ENCODE results near the gene DDX20. TPM values are rescaled to one million over a fixed set of nuclear protein-coding genes. Genes with fewer than 3 reads are reported as not detected.

Gene DDX20
- total and polyA plus RNA-seq, 8 donors, result 10.6 to 22.8 (median 18.7) TPM

DNA sequence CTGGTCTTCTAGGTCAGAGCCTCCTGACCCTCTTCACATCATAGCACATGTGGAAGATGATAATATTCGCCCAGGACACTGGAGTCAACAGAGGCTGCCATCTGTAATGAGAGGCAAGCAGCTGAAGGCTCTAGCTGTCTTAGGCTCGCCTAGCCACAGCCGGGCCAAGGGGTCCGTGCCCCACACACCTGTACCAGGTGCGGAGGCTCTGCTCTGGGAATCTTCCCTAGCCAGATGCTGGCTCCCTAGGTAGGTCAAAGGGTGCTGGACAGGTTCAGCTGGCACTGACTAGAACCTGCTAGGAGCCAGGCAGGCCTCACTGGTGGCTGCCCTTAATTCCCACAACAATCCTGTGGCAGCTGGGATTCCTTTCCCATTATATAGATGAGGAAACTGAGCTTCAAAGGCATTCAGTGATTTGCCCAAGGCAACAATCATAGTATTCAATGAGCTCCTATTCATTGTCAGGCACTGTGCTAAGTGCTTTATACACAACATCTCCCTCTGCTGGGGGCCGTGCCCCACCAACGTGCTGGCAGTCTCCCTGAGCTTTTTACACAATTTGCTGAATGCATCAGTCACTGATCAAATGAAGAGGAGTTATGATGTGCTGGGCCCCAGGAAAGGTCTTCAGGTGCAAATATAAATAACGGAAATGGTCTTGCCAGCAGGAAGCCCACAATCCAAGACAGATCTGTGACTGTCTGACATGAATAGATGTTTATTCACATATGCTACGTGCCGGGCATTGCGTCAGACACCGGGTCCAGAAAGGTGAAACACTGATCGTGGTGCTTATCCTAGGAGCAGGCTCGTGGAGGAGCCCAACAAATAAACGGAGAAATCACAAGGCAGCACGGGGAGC lies 58.0 kb downstream of the DDX20 start:
- no peak for DNase-seq
- H3K36me3 ChIP-seq, result no peaks in the 10 kb centered on the region
- ATAC-seq, result no peak

DNA sequence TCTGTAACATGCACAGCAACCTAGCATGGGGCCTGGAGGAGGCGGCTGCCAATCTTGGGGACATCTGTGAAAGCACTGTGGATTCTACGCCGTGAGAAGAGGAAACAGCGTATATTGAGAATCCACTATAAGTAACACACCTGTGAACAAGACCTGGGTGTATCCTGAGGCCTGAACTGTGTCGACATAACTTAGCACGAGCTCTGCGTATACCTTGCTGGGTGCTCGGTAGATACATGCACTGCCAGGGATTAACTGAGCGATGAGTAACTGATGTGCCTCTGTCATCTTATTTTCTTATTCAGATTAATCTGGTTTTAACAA lies 58.6 kb downstream of the DDX20 start:
- H3K4me1 ChIP-seq, result no peaks in the 10 kb centered on the region
- TF ChIP-seq, protein P1, sequence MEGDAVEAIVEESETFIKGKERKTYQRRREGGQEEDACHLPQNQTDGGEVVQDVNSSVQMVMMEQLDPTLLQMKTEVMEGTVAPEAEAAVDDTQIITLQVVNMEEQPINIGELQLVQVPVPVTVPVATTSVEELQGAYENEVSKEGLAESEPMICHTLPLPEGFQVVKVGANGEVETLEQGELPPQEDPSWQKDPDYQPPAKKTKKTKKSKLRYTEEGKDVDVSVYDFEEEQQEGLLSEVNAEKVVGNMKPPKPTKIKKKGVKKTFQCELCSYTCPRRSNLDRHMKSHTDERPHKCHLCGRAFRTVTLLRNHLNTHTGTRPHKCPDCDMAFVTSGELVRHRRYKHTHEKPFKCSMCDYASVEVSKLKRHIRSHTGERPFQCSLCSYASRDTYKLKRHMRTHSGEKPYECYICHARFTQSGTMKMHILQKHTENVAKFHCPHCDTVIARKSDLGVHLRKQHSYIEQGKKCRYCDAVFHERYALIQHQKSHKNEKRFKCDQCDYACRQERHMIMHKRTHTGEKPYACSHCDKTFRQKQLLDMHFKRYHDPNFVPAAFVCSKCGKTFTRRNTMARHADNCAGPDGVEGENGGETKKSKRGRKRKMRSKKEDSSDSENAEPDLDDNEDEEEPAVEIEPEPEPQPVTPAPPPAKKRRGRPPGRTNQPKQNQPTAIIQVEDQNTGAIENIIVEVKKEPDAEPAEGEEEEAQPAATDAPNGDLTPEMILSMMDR (IDR thresholded peaks at IDR 0.05), result no peak
- H3K9me3 ChIP-seq, result no peaks in the 10 kb centered on the region
- intact Hi-C loops (cut with DNase I), result no loop called here
- no peak overlapping the region for H3K27ac ChIP-seq
- no peak for DNase-seq
- H3K36me3 ChIP-seq, result no peaks in the 10 kb centered on the region
- H3K27me3 ChIP-seq, result no peaks in the 10 kb centered on the region
- no peak overlapping the region for H3K4me3 ChIP-seq
- no peak for ATAC-seq

More for the DNA sequence above, 58.0 kb downstream of the DDX20 start:
- no peaks in the 10 kb centered on the region for H3K4me1 ChIP-seq
- no peak overlapping the region for H3K27ac ChIP-seq
- H3K27me3 ChIP-seq, result no peaks in the 10 kb centered on the region
- no peak overlapping the region for H3K4me3 ChIP-seq
- H3K9me3 ChIP-seq, result no peaks in the 10 kb centered on the region
- intact Hi-C loops (cut with DNase I), result no loop called here
- TF ChIP-seq, protein P1 (IDR thresholded peaks at IDR 0.05), result no peak

DNA sequence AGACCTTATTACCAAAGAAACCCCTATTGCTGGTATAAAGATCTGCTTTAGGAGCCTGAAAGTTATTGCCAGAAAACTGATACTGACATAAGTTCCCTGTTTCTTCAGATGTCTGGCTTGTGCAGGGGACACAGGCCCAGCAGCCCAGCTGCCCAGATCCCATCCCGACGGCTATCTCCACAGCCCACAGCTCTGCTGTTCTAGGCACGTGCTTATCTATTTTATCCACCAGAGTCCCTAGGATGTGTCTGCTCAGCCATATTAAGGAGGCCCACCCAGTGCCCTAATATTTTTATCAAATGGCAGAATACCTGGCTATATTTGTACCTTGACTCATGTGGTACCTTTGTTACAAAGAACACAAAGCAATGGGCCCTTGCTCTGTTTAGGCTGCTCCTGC lies 58.9 kb downstream of the DDX20 start:
- intact Hi-C loops (cut with DNase I), result no loop called here

More for the DNA sequence above, 58.9 kb downstream of the DDX20 start:
- TF ChIP-seq, protein P1 (IDR thresholded peaks at IDR 0.05), result no peak
- Histone ChIP-seq H3K4me3 (no peak overlapping the region), H3K9me3 (no peaks in the 10 kb centered on the region), H3K27ac (no peak overlapping the region), H3K36me3 (no peaks in the 10 kb centered on the region), H3K27me3 (no peaks in the 10 kb centered on the region), H3K4me1 (no peaks in the 10 kb centered on the region)
- ATAC-seq (no peak), DNase-seq (no peak)

Other genes with a start within 250 kb of the DDX20 start
- 100 to 1,000 TPM; 102 to 121 TPM for gene RAP1A, start 136.1 kb upstream of the DDX20 start, total RNA-seq
- gene RAP1A, start 136.1 kb upstream of the DDX20 start, polyA plus RNA-seq (ENCODE audit: insufficient read length in 6 of 6), result 10 to 100 TPM; 68.2 to 83.3 (median 80.6) TPM
- 10 to 100 TPM in 1 of 2 donors, 1 to 10 TPM in 1; 7.2 to 13.8 TPM for gene INKA2, start 16.5 kb upstream of the DDX20 start, total RNA-seq
- gene INKA2, start 16.5 kb upstream of the DDX20 start, polyA plus RNA-seq (ENCODE audit: insufficient read length in 6 of 6), result 1 to 10 TPM; 3.4 to 5.4 (median 4.6) TPM
- gene KCND3, start 233.8 kb downstream of the DDX20 start, total RNA-seq, result 10 to 100 TPM in 1 of 2 donors, 1 to 10 TPM in 1; 8.2 to 10.2 TPM
- under 1 TPM; 0.32 to 0.72 (median 0.52) TPM for gene KCND3, start 233.8 kb downstream of the DDX20 start, polyA plus RNA-seq (ENCODE audit: insufficient read length in 6 of 6)

Measured in left lung (tissue), 10 donors.